ENCODE measurements around the gene EMC8. TPM values are rescaled to one million over a fixed set of nuclear protein-coding genes. Genes with fewer than 3 reads are reported as not detected.

EMC8 gene
- total and polyA plus RNA-seq, 2 donors (not counting 1 experiment from before 2014, with no cell fraction given) = 22.1 to 33.1 TPM

DNA sequence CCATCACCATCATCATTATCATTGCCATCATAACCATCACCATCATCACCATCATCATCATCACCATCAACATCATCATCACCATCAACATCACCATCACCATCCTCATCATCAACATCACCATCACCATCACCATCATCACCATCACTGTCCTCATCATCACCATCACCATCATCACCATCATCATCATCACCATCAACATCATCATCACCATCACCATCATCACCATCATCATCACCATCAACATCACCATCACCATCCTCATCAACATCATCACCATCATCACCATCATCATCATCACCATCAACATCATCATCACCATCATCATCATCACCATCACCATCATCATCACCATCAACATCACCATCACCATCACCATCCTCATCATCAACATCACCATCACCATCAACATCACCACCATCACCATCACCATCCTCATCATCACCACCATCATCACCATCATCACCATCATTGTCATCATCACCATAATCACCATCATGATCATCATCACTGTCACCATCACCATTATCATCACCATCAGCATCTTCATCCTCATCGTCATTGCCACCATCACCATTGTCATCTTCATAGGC, 24.1 kb upstream of the EMC8 start:
- Histone ChIP-seq H3K79me2 (ENCODE audit: control insufficient read depth, insufficient read depth, low read length) (peaks cover 6% of the 10 kb centered on the region), H2AFZ (ENCODE audit: insufficient read depth, low read depth, low read length, poor library complexity, severe bottlenecking) (no peak overlapping the region), H3K9ac (ENCODE audit: low read length) (no peak overlapping the region), H4K20me1 (ENCODE audit: control insufficient read depth, insufficient read depth, low read length, poor library complexity, severe bottlenecking) (no peaks in the 10 kb centered on the region), H3K9me3 (ENCODE audit: control extremely low read depth in 1 of 3, control insufficient read depth in 2 of 3, insufficient read depth in 1 of 3, low read length in 2 of 3) (peaks cover 0 to 21% (median 4%) of the 10 kb centered on the region in 3 donors), H3K4me1 (ENCODE audit: control insufficient read depth in 2 of 2, insufficient read depth in 2 of 2, low read length in 2 of 2) (peaks cover 11 to 37% of the 10 kb centered on the region in 2 donors), H3K36me3 (replicated peaks in 1 of 2; ENCODE audit: control extremely low read depth in 1 of 2, control insufficient read depth in 1 of 2, extremely low read depth in 1 of 2, insufficient read depth in 2 of 2, low read length in 1 of 2) (no peaks in the 10 kb centered on the region), H3K4me3 (ENCODE audit: control extremely low read depth in 1 of 5, extremely low read depth in 1 of 5, insufficient read depth in 1 of 5, low read depth in 2 of 5, low read length in 4 of 5) (no peak overlapping the region), H3K27ac (ENCODE audit: low read length in 2 of 2) (no peak overlapping the region), H3K4me2 (replicated peaks; ENCODE audit: low read depth, low read length, poor library complexity, severe bottlenecking) (no peak overlapping the region), H3K27me3 (replicated peaks in 1 of 4; ENCODE audit: control extremely low read depth in 1 of 4, control insufficient read depth in 3 of 4, insufficient read depth in 4 of 4, low read length in 3 of 4) (no peaks in the 10 kb centered on the region)
- no peak overlapping the region for H3K27ac Mint-ChIP-seq
- H3K4me1 Mint-ChIP-seq = peaks cover 40% of the 10 kb centered on the region
- no peaks in the 10 kb centered on the region for H3K9me3 Mint-ChIP-seq (ENCODE audit: insufficient read depth)
- ChIA-PET CTCF (interaction anchor here (0.5 to 9.3 kb wide), 5 partner anchors 59 to 192 kb away, joined by 3 to 433 read pairs (median 7); partner anchors contain the start of gene IRF8), POLR2A (interaction anchor here (1.0 kb wide), 1 partner anchor 69 kb away, joined by 3 read pairs; no protein-coding TSS in a partner anchor)
- no CpG with 5 or more reads among the region's 1 CpG for WGBS (ENCODE audit: insufficient coverage)
- no peak for TF ChIP-seq EZH2 (IDR thresholded peaks at IDR 0.05; ENCODE audit: borderline replicate concordance, insufficient read depth, low read depth, low read length, poor library complexity, severe bottlenecking)
- TF ChIP-seq, protein P1, sequence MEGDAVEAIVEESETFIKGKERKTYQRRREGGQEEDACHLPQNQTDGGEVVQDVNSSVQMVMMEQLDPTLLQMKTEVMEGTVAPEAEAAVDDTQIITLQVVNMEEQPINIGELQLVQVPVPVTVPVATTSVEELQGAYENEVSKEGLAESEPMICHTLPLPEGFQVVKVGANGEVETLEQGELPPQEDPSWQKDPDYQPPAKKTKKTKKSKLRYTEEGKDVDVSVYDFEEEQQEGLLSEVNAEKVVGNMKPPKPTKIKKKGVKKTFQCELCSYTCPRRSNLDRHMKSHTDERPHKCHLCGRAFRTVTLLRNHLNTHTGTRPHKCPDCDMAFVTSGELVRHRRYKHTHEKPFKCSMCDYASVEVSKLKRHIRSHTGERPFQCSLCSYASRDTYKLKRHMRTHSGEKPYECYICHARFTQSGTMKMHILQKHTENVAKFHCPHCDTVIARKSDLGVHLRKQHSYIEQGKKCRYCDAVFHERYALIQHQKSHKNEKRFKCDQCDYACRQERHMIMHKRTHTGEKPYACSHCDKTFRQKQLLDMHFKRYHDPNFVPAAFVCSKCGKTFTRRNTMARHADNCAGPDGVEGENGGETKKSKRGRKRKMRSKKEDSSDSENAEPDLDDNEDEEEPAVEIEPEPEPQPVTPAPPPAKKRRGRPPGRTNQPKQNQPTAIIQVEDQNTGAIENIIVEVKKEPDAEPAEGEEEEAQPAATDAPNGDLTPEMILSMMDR (IDR thresholded peaks at IDR 0.05) = no peak
- H3K4me3 Mint-ChIP-seq = no peak overlapping the region
- ATAC-seq (ENCODE audit: low read depth) = no peak
- DNase-seq = no peak
- intact Hi-C loops (cut with micrococcal nuclease) = no loop called here
- H3K27me3 Mint-ChIP-seq = no peaks in the 10 kb centered on the region

DNA sequence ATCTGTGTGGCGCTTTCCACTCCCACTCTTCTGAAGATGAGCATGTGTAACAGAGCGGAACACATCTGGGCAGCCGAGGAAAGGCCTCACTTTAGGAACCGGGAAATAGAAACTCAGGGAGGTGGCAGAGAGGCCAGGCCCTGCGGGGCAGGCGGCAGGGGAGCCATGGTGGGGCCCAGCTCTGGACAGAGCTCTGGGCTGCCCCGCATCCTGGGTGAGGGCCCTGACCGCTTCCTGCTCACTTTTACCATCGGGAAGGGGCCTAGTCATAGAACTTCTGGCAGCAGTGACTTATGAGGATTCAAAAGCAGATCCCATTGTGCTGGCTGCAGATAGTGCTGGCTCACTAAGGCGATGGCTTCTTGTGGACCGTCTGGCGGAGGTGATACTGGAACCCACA, 22.8 kb upstream of the EMC8 start:
- no peak overlapping the region for H3K4me3 Mint-ChIP-seq
- no peak overlapping the region for H3K27ac ChIP-seq (ENCODE audit: low read length in 2 of 2)
- no peaks in the 10 kb centered on the region for H3K9me3 Mint-ChIP-seq (ENCODE audit: insufficient read depth)
- H3K4me1 ChIP-seq (ENCODE audit: control insufficient read depth in 2 of 2, insufficient read depth in 2 of 2, low read length in 2 of 2) = peaks cover 11 to 32% of the 10 kb centered on the region in 2 donors
- CTCF ChIA-PET = interaction anchor here (0.7 to 9.3 kb wide), 46 partner anchors 8 to 696 kb away, joined by 3 to 433 read pairs (median 7); partner anchors contain the start of gene IRF8
- peaks cover 35% of the 10 kb centered on the region for H3K4me1 Mint-ChIP-seq
- no peak overlapping the region for H2AFZ ChIP-seq (ENCODE audit: insufficient read depth, low read depth, low read length, poor library complexity, severe bottlenecking)
- DNase-seq (no peak), ATAC-seq (ENCODE audit: low read depth) (no peak)
- 97% methylated on average over 12 of the region's 12 CpGs for WGBS (ENCODE audit: insufficient coverage)
- no peaks in the 10 kb centered on the region for H3K27me3 Mint-ChIP-seq
- H3K27ac Mint-ChIP-seq = peak overlapping the region; percentile 21
- H3K4me2 ChIP-seq (replicated peaks; ENCODE audit: low read depth, low read length, poor library complexity, severe bottlenecking) = peak overlapping the region; percentile 47
- peaks cover 0 to 10% (median 0%) of the 10 kb centered on the region in 3 donors for H3K9me3 ChIP-seq (ENCODE audit: control extremely low read depth in 1 of 3, control insufficient read depth in 2 of 3, insufficient read depth in 1 of 3, low read length in 2 of 3)
- no peaks in the 10 kb centered on the region for H4K20me1 ChIP-seq (ENCODE audit: control insufficient read depth, insufficient read depth, low read length, poor library complexity, severe bottlenecking)
- TF ChIP-seq EZH2 (IDR thresholded peaks at IDR 0.05; ENCODE audit: borderline replicate concordance, insufficient read depth, low read depth, low read length, poor library complexity, severe bottlenecking) = no peak
- TF ChIP-seq, protein P1 (IDR thresholded peaks at IDR 0.05) = no peak
- H3K9ac ChIP-seq (ENCODE audit: low read length) = no peak overlapping the region
- H3K27me3 ChIP-seq (replicated peaks in 1 of 4; ENCODE audit: control extremely low read depth in 1 of 4, control insufficient read depth in 3 of 4, insufficient read depth in 4 of 4, low read length in 3 of 4) = no peaks in the 10 kb centered on the region
- intact Hi-C loops (cut with micrococcal nuclease) = no loop called here
- POLR2A ChIA-PET = interaction anchor here (0.6 to 2.4 kb wide), 9 partner anchors 70 to 194 kb away, joined by 3 to 16 read pairs (median 7); partner anchors contain the start of gene IRF8
- no peak overlapping the region for H3K4me3 ChIP-seq (ENCODE audit: control extremely low read depth in 1 of 5, extremely low read depth in 1 of 5, insufficient read depth in 1 of 5, low read depth in 2 of 5, low read length in 4 of 5)
- H3K36me3 ChIP-seq (replicated peaks in 1 of 2; ENCODE audit: control extremely low read depth in 1 of 2, control insufficient read depth in 1 of 2, extremely low read depth in 1 of 2, insufficient read depth in 2 of 2, low read length in 1 of 2) = no peaks in the 10 kb centered on the region
- peaks cover 6% of the 10 kb centered on the region for H3K79me2 ChIP-seq (ENCODE audit: control insufficient read depth, insufficient read depth, low read length)
